ENCODE results near the gene CCNJ.
A peak's percentile ranks its signal among the peaks of the same experiment; 100 is the strongest.
"Not testable (repeated sequence)": the region's sequence is repeated elsewhere in the genome, so short reads cannot be mapped to it uniquely, and the experiment has no call there.

CCNJ gene

DNA sequence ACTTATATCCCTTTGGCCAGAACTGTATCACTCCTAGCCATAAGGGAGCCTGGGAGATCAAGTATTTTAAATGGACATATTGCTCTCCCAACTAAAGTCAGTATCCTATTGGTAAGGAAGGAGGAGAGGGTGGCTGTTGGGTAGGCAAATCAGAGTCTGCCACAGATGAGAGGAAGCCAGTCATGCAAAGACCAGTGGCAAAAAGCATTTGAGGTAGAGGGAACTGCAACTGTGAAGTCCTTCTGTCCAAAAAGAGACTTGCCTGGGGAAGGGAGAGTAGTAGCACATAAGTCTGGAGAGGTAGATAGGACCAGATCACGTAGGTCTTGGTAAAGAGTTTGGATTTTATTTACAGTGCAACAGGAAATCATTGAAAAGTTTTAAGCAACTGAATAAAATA, 8.8 kb upstream of the CCNJ start:
- H3K9me3 ChIP-seq (ENCODE audit: control insufficient read depth, low read length): no peaks in the 10 kb centered on the region
- H3K4me3 ChIP-seq (ENCODE audit: insufficient read depth, low read depth, low read length): no peak overlapping the region
- H3K36me3 ChIP-seq (ENCODE audit: control insufficient read depth, insufficient read depth, low read length): no peaks in the 10 kb centered on the region
- H3K27me3 ChIP-seq (ENCODE audit: control insufficient read depth, insufficient read depth, low read length, poor library complexity, severe bottlenecking): no peaks in the 10 kb centered on the region
- WGBS, 2 experiments: 91 to 100% methylated on average over 1 of the region's 1 CpG
- H3K4me1 ChIP-seq (ENCODE audit: control insufficient read depth, insufficient read depth, low read length): no peaks in the 10 kb centered on the region
- H3K27ac ChIP-seq (ENCODE audit: insufficient read depth, low read depth, low read length, poor library complexity, severe bottlenecking): no peak overlapping the region

DNA sequence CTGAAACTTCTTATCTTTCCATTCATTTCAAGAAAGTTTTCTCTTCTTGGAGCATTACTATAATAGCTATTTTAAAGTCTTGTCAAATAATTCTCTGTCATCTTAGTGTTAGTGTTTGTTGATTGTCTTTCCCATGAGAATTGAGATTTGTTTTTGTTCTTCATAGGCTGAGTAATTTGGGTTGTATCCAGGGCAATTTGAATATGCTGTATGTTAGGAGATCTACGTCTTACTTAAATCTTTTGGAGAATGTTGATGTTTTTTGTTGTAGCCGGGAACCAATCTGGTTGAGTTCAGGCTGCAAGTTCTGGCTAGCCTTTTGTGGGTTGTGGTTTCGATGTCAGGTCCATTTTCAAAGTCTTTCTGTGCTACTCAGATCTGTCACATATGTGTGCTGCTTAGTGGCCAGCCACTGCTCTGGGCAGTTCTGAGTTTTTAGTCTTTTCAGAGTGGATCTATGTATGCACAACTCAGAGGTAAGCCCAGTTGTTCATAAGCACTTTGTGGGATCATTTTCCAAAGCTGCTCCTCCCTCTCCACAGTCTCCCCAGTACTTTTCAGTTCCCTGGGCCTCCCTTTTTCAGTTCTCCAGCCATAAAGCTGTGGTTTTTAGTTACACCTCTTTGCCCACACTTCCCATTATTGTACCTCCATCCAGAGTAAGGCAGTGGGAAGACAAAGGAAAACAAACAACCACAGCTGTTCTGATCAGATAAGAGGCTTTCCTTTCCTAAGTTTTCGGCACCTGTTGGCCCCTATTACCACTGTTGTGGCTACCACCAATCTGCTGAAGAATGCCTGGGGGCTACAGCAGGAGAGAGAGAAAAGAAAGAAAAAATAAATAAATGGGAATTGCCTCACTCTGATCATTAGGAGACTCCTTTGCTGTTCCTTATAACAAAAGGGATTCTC, 4.7 kb upstream of the CCNJ start:
- no peaks in the 10 kb centered on the region for H3K27me3 ChIP-seq (ENCODE audit: control insufficient read depth, insufficient read depth, low read length, poor library complexity, severe bottlenecking)
- WGBS, 2 experiments: 79 to 86% methylated on average over 4 of the region's 4 CpGs
- no peak overlapping the region for H3K4me3 ChIP-seq (ENCODE audit: insufficient read depth, low read depth, low read length)
- H3K27ac ChIP-seq (ENCODE audit: insufficient read depth, low read depth, low read length, poor library complexity, severe bottlenecking): peak overlapping the region; percentile 50
- H3K4me1 ChIP-seq (ENCODE audit: control insufficient read depth, insufficient read depth, low read length): no peaks in the 10 kb centered on the region
- H3K36me3 ChIP-seq (ENCODE audit: control insufficient read depth, insufficient read depth, low read length): no peaks in the 10 kb centered on the region
- no peaks in the 10 kb centered on the region for H3K9me3 ChIP-seq (ENCODE audit: control insufficient read depth, low read length)

DNA sequence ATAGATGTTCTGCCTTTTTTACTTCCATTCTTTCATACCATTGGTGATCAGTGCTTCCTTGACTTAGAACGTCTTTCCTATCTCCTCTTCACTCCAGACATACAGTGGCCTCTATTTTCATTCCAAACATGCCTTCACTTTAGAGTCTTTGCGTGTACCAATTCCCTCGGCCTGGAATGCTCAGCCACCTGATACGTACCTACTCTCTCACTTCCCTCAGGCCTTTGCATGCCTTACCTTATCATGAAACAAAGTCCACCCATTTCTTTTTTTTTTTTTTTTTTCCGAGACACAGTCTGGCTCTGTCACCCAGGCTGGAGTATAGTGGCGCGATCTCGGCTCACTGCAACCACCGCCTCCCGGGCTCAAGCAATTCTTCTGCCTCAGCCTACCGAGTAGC, 2.2 kb upstream of the CCNJ start:
- Histone ChIP-seq H3K27ac (ENCODE audit: insufficient read depth, low read depth, low read length, poor library complexity, severe bottlenecking) (no peak overlapping the region), H3K27me3 (ENCODE audit: control insufficient read depth, insufficient read depth, low read length, poor library complexity, severe bottlenecking) (no peaks in the 10 kb centered on the region), H3K36me3 (ENCODE audit: control insufficient read depth, insufficient read depth, low read length) (no peaks in the 10 kb centered on the region), H3K4me3 (ENCODE audit: insufficient read depth, low read depth, low read length) (no peak overlapping the region), H3K4me1 (ENCODE audit: control insufficient read depth, insufficient read depth, low read length) (peaks cover 6% of the 10 kb centered on the region), H3K9me3 (ENCODE audit: control insufficient read depth, low read length) (no peaks in the 10 kb centered on the region)
- 89% methylated on average over 11 of the region's 11 CpGs for WGBS, 2 experiments

DNA sequence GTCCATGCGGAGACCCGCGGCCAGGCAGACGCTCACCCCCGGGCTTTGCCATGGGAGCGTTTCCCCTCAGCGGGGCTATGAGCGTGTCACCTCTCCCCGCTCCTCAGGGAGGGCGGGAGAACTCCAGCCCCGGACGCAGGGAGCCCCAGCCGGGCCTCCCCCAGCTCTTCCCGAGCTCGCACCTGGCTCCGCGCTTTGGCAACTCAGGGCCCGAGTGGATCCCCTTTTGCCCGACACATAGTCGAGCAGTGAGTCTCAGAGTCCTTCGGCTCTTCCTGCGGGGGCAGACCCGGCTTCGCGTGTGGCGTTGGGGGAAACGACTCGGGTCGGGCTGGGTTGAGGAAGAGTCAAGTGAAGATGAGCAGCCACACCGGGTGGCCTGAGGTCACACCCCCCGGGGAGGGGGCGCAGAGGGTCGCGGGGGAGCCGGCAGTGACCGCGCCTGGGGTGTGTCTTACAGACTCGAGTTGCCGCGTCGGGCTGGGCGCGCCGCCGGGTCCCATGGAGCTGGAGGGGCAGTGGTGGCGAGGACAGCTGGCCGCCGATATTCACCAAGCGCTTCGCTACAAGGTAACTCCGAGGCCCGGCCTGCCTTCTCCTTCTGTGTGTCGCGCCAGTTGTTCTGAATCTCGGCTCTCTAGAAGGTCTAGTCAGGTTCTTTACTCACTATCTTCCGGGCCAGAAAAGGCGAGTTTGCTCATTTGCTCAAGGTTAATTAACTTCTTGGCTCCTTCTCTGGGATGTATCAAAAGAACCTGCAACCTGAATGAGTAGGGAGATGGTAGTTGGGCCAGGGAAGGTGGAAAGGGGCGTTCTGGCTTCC, 721 bp downstream of the CCNJ start:
- Histone ChIP-seq H3K4me1 (ENCODE audit: control insufficient read depth, insufficient read depth, low read length) (peaks cover 8% of the 10 kb centered on the region), H3K9me3 (ENCODE audit: control insufficient read depth, low read length) (no peaks in the 10 kb centered on the region), H3K36me3 (ENCODE audit: control insufficient read depth, insufficient read depth, low read length) (no peaks in the 10 kb centered on the region), H3K4me3 (ENCODE audit: insufficient read depth, low read depth, low read length) (peak overlapping the region; percentile 90), H3K27me3 (ENCODE audit: control insufficient read depth, insufficient read depth, low read length, poor library complexity, severe bottlenecking) (no peaks in the 10 kb centered on the region), H3K27ac (ENCODE audit: insufficient read depth, low read depth, low read length, poor library complexity, severe bottlenecking) (peak overlapping the region; percentile 95)
- 0% methylated on average over 58 of the region's 58 CpGs for WGBS, 2 experiments

DNA sequence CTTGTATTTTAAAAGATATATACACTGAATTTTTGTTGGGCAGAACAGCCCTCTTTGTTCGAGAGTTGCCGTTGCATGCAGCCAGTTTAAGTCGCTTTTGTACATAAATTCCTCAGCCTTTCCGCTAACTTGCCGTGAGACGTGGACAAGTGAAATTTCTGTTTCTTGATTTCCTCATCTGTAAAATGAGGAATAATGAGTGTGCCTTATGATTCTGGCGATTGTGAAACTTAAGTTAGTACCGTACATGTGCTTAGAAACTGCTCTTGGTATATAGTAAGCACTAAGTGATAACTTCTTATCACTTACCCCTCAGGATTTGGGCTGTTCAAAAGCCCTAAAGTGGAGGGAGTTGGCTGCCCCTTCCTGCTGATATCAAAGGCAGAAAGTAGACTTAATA, 1.4 kb downstream of the CCNJ start:
- no peak overlapping the region for H3K27ac ChIP-seq (ENCODE audit: insufficient read depth, low read depth, low read length, poor library complexity, severe bottlenecking)
- H3K4me3 ChIP-seq (ENCODE audit: insufficient read depth, low read depth, low read length): peak overlapping the region; percentile 90
- peaks cover 8% of the 10 kb centered on the region for H3K4me1 ChIP-seq (ENCODE audit: control insufficient read depth, insufficient read depth, low read length)
- WGBS, 2 experiments: 3 to 7% methylated on average over 8 of the region's 8 CpGs
- H3K9me3 ChIP-seq (ENCODE audit: control insufficient read depth, low read length): no peaks in the 10 kb centered on the region
- no peaks in the 10 kb centered on the region for H3K36me3 ChIP-seq (ENCODE audit: control insufficient read depth, insufficient read depth, low read length)
- H3K27me3 ChIP-seq (ENCODE audit: control insufficient read depth, insufficient read depth, low read length, poor library complexity, severe bottlenecking): no peaks in the 10 kb centered on the region

DNA sequence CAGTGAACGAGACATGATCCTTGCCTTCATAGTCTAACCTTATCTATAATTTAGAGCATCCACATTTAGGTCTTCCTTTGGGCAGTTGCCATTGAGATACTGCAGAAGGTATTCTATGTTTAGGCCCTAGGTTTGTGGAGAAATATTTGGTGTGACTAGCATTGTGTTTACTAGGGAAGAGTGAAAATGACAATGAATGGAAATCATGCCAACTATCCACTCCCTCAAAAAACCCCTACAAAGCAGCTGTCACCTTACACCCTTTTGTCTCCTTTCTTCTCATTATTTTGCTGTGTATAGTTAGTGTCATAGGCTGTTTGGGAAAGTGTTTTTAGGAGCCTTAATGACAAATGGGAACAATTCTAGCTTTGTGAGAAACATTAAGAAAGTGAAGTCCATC, 3.2 kb downstream of the CCNJ start:
- Histone ChIP-seq H3K27ac (ENCODE audit: insufficient read depth, low read depth, low read length, poor library complexity, severe bottlenecking) (no peak overlapping the region), H3K9me3 (ENCODE audit: control insufficient read depth, low read length) (no peaks in the 10 kb centered on the region), H3K4me1 (ENCODE audit: control insufficient read depth, insufficient read depth, low read length) (peaks cover 8% of the 10 kb centered on the region), H3K27me3 (ENCODE audit: control insufficient read depth, insufficient read depth, low read length, poor library complexity, severe bottlenecking) (no peaks in the 10 kb centered on the region), H3K36me3 (ENCODE audit: control insufficient read depth, insufficient read depth, low read length) (peaks cover 4% of the 10 kb centered on the region), H3K4me3 (ENCODE audit: insufficient read depth, low read depth, low read length) (no peak overlapping the region)
- 92 to 100% methylated on average over 1 of the region's 1 CpG for WGBS, 2 experiments

DNA sequence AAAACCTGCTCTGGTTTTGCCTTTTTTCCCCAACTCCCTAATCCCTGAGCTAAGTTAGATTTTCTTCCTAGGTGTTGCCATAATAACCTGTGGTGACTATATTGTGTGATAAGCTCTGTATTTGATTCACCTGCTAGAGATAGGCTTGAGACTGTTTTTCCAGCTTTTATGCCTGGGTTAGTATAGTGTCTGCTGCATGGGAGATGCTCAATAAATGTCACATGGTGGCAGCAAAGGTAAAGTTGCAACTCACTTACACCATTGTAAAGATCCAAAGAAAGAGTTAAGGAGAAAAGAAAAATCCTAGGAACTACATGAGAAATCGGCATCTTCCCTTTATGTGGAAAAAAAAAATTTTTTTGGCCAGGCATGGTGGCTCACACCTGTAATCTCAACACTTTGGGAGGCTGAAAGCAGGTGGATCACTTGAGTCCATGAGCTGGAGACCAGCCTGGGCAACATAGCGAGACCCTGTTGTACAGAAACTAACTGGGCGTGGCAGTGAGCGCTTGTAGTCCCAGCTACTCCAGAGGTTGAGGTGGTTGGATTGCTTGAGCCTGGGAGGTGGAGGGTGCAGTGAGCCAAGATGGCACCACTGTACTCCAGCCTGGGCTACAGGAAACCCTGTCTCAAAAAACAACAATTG, 3.7 kb downstream of the CCNJ start:
- no peaks in the 10 kb centered on the region for H3K9me3 ChIP-seq (ENCODE audit: control insufficient read depth, low read length)
- WGBS, 2 experiments: 93 to 99% methylated on average over 4 of the region's 4 CpGs
- no peak overlapping the region for H3K27ac ChIP-seq (ENCODE audit: insufficient read depth, low read depth, low read length, poor library complexity, severe bottlenecking)
- H3K4me3 ChIP-seq (ENCODE audit: insufficient read depth, low read depth, low read length): no peak overlapping the region
- peaks cover 8% of the 10 kb centered on the region for H3K4me1 ChIP-seq (ENCODE audit: control insufficient read depth, insufficient read depth, low read length)
- H3K36me3 ChIP-seq (ENCODE audit: control insufficient read depth, insufficient read depth, low read length): peaks cover 10% of the 10 kb centered on the region
- no peaks in the 10 kb centered on the region for H3K27me3 ChIP-seq (ENCODE audit: control insufficient read depth, insufficient read depth, low read length, poor library complexity, severe bottlenecking)

DNA sequence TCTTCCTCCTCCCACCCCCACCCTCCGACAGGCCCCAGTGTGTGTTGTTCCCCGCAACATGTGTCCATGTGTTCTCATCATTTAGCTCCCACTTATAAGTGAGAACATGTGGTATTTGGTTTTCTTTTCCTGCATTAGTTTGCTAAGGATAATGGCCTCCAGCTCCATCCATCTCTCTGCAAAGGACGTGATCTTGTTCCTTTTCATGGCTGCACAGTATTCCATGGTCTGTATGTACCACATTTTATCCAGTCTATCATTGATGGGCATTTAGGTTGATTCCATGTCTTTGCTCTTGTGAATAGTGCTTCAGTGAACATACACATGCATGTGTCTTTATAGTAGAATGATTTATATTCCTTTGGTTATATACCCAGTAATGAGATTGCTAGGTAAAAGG, 4.5 kb downstream of the CCNJ start:
- not testable (repeated sequence) for H3K4me1 ChIP-seq (ENCODE audit: control insufficient read depth, insufficient read depth, low read length); H3K27ac ChIP-seq (ENCODE audit: insufficient read depth, low read depth, low read length, poor library complexity, severe bottlenecking); H3K9me3 ChIP-seq (ENCODE audit: control insufficient read depth, low read length); H3K4me3 ChIP-seq (ENCODE audit: insufficient read depth, low read depth, low read length); H3K27me3 ChIP-seq (ENCODE audit: control insufficient read depth, insufficient read depth, low read length, poor library complexity, severe bottlenecking)
- WGBS, 2 experiments: 90 to 94% methylated on average over 2 of the region's 3 CpGs
- H3K36me3 ChIP-seq (ENCODE audit: control insufficient read depth, insufficient read depth, low read length): peaks cover 14% of the 10 kb centered on the region

DNA sequence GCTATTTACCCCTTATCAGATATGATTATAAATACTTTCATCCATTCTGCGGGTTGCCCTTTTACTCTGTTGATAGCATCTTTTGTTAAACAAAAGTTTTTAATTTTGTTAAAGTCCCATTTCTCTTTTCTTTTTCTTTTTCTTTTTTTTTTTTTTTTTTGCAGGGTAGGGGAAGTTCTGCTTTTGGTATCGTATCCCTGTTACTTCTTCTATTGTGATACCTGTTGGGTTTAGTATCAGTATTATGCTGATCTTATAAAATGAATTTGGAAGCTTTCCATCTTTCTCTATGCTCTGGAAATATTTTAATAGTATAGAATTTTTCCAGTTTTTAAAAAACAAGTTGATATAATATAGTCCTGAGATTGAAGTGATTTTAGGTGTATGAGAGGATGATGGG, 6.0 kb downstream of the CCNJ start:
- H3K27ac ChIP-seq (ENCODE audit: insufficient read depth, low read depth, low read length, poor library complexity, severe bottlenecking): no peak overlapping the region
- H3K27me3 ChIP-seq (ENCODE audit: control insufficient read depth, insufficient read depth, low read length, poor library complexity, severe bottlenecking): no peaks in the 10 kb centered on the region
- WGBS, 2 experiments: no CpG with 5 or more reads among the region's 2 CpGs
- H3K9me3 ChIP-seq (ENCODE audit: control insufficient read depth, low read length): no peaks in the 10 kb centered on the region
- no peak overlapping the region for H3K4me3 ChIP-seq (ENCODE audit: insufficient read depth, low read depth, low read length)
- peaks cover 16% of the 10 kb centered on the region for H3K36me3 ChIP-seq (ENCODE audit: control insufficient read depth, insufficient read depth, low read length)
- peaks cover 8% of the 10 kb centered on the region for H3K4me1 ChIP-seq (ENCODE audit: control insufficient read depth, insufficient read depth, low read length)

DNA sequence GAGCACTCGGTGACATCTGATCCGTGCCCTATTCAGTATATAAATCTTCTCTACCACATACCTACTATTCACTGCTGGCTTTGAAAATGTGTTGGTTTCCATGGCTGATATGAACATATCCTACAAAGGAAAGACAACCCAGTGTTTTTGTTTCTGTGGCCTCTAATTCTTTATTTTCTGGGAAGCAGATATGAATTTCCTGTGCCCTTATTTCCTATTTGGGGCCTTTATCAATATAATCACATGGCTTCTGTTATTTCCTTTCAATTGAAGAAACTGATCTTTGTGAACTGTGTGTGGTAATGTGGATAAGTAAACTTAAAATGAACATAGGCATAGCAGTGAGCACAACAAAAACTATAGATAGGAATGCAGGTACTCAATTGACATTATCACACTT, 10.6 kb downstream of the CCNJ start:
- H3K27ac ChIP-seq (ENCODE audit: insufficient read depth, low read depth, low read length, poor library complexity, severe bottlenecking): no peak overlapping the region
- no peaks in the 10 kb centered on the region for H3K27me3 ChIP-seq (ENCODE audit: control insufficient read depth, insufficient read depth, low read length, poor library complexity, severe bottlenecking)
- H3K9me3 ChIP-seq (ENCODE audit: control insufficient read depth, low read length): no peaks in the 10 kb centered on the region
- H3K36me3 ChIP-seq (ENCODE audit: control insufficient read depth, insufficient read depth, low read length): peaks cover 40% of the 10 kb centered on the region
- no peak overlapping the region for H3K4me3 ChIP-seq (ENCODE audit: insufficient read depth, low read depth, low read length)
- H3K4me1 ChIP-seq (ENCODE audit: control insufficient read depth, insufficient read depth, low read length): no peaks in the 10 kb centered on the region
- WGBS, 2 experiments: 100% methylated on average over 1 to 2 of the region's 2 CpGs

Data from ectodermal cell (in vitro differentiated cells).